HCT116 (cell line): ENCODE results near the gene ALOX5AP. TPM values are rescaled to one million over a fixed set of nuclear protein-coding genes. Genes with fewer than 3 reads are reported as not detected.

Experiments
- ATAC-seq: fragments of 200-7000 bp; cut with Tn5 transposase; 2 replicates; pipeline ENCODE4 v1.9.1; 2020; ENCODE audit warnings: mild to moderate bottlenecking, moderate library complexity
- BruUV-seq: library from RNA; stranded (reverse); fragments of 400-500 nt; replicated peaks from 2 replicates; lab custom pipeline; 2021; lab: Mats Ljungman, UMichigan
- CTCF ChIA-PET: fragments of 300-600 bp; sonication (Branson Sonifier 250); formaldehyde crosslinking; loops from one replicate; lab custom pipeline; 2021; ENCODE audit warnings: antibody characterized with exemption; lab: Charles Lee
- POLR2A ChIA-PET: fragments of 300-600, 350-600 bp; sonication (Branson Sonifier 250); formaldehyde crosslinking; loops from one replicate; lab custom pipeline; 2021; ENCODE audit warnings: antibody characterized with exemption; lab: Charles Lee
- RAD21 ChIA-PET, 2 experiments: fragments of 300-600 bp; sonication (Branson Sonifier 250); formaldehyde crosslinking; loops; one replicate each; lab custom pipeline; 2023; ENCODE audit warnings: low total read pairs in 2 of 2; ENCODE audit not compliant: uncharacterized antibody in 2 of 2, unreplicated experiment in 2 of 2, low non-redundant PET in 1 of 2; lab: Charles Lee
- DNase-seq: peaks from one replicate; pipeline ENCODE4 v3.0.0-alpha.2; 2010; ENCODE audit warnings: low read depth, low spot score
- H2AFZ ChIP-seq: fragments of 200-600 bp; shearing (Covaris generic), sonication (generic); 2 replicates; pipeline ENCODE4 v1.6.1; 2017; ENCODE audit warnings: low read depth, mixed run types, mixed read lengths, antibody characterized with exemption, low read length; ENCODE audit not compliant: poor library complexity, severe bottlenecking
- H3K27ac ChIP-seq: 2 replicates; pipeline ENCODE4 v1.5.1; 2012; ENCODE audit warnings: low read depth, low read length
- H3K27me3 ChIP-seq: fragments of 200-600 bp; sonication (generic); 2 replicates; pipeline ENCODE4 v1.6.1; 2016; ENCODE audit warnings: mixed run types, low read length, mixed read lengths; ENCODE audit not compliant: insufficient read depth
- H3K36me3 ChIP-seq, 2 experiments: fragments of 200-500 bp in 1 of 2; fragments of 200-600 bp in 1 of 2; sonication (Bioruptor generic) in 1 of 2; sonication (generic) in 1 of 2; 2 replicates each; pipeline versions ENCODE4 v1.5.1 to v1.6.1; 2014 to 2016; ENCODE audit warnings: low read length in 2 of 2, inconsistent platforms in 1 of 2, mixed read lengths in 1 of 2, mixed run types in 1 of 2; ENCODE audit not compliant: insufficient read depth in 2 of 2, control insufficient read depth in 1 of 2
- H3K4me1 ChIP-seq, 2 experiments: fragments of 200-600 bp in 1 of 2; sonication (generic) in 1 of 2; 2 replicates each; pipeline versions ENCODE4 v1.5.1 to v1.6.1; 2012 to 2017; ENCODE audit warnings: low read length in 2 of 2, inconsistent platforms in 1 of 2, mild to moderate bottlenecking in 1 of 2, mixed read lengths in 1 of 2, mixed run types in 1 of 2, moderate library complexity in 1 of 2; ENCODE audit not compliant: insufficient read depth in 2 of 2, control insufficient read depth in 1 of 2
- H3K4me2 ChIP-seq: fragments of 200-600 bp; sonication (generic); 2 replicates; pipeline ENCODE4 v1.6.1; 2017; ENCODE audit warnings: mixed run types, low read length, mixed read lengths
- H3K4me3 ChIP-seq, 2 experiments: fragments of 200-600 bp in 1 of 2; sonication (generic) in 1 of 2; replicated peaks in 1 of 2; 2 replicates each; pipeline ENCODE4 v1.5.1; 2011 to 2016; ENCODE audit warnings: low read length in 2 of 2, control low read depth in 1 of 2, low read depth in 1 of 2, mild to moderate bottlenecking in 1 of 2, mixed read lengths in 1 of 2, mixed run types in 1 of 2
- H3K79me2 ChIP-seq: fragments of 200-600 bp; sonication (generic); 2 replicates; pipeline ENCODE4 v1.6.1; 2017; ENCODE audit warnings: mild to moderate bottlenecking, mixed run types, low read length, moderate library complexity, mixed read lengths; ENCODE audit not compliant: insufficient read depth
- H3K9ac ChIP-seq: fragments of 200-600 bp; sonication (generic); 2 replicates; pipeline ENCODE4 v1.6.1; 2016; ENCODE audit warnings: low read length, mixed read lengths
- H3K9me2 ChIP-seq: fragments of 200-600 bp; sonication (generic), shearing (Covaris generic); 2 replicates; pipeline ENCODE4 v1.6.1; 2017; ENCODE audit warnings: mixed run types, mild to moderate bottlenecking, moderate library complexity; ENCODE audit not compliant: insufficient read depth
- H3K9me3 ChIP-seq, 2 experiments: fragments of 200-500 bp in 1 of 2; fragments of 200-600 bp in 1 of 2; sonication (Bioruptor generic) in 1 of 2; sonication (generic) in 1 of 2; 2 replicates each; pipeline ENCODE4 v1.6.1; 2014 to 2017; ENCODE audit warnings: low read length in 2 of 2, mixed read lengths in 2 of 2, inconsistent platforms in 1 of 2, low read depth in 1 of 2, mild to moderate bottlenecking in 1 of 2, mixed run types in 1 of 2, moderate library complexity in 1 of 2; ENCODE audit not compliant: control insufficient read depth in 1 of 2, insufficient read depth in 1 of 2
- H4K20me1 ChIP-seq: fragments of 200-600 bp; sonication (generic), shearing (Covaris generic); 2 replicates; pipeline ENCODE4 v1.6.1; 2017; ENCODE audit warnings: mixed run types, mild to moderate bottlenecking, moderate library complexity; ENCODE audit not compliant: insufficient read depth
- CBX3 ChIP-seq: IDR thresholded peaks from 2 replicates; pipeline ENCODE4 v1.6.1; 2012; ENCODE audit warnings: low read depth
- EZH2 ChIP-seq: fragments of 200-600 bp; sonication (generic); IDR thresholded peaks from 2 replicates; pipeline ENCODE4 v1.6.1; 2017; ENCODE audit warnings: antibody characterized with exemption, mixed run types
- EZH2phosphoT487 ChIP-seq: fragments of 200-600 bp; IDR thresholded peaks from 2 replicates; pipeline ENCODE4 v1.6.1; 2018; ENCODE audit warnings: antibody characterized with exemption, borderline replicate concordance
- FOSL1 ChIP-seq: IDR thresholded peaks from 2 replicates; pipeline ENCODE4 v1.6.1; 2012; ENCODE audit warnings: low read depth
- JUND ChIP-seq: IDR thresholded peaks from 2 replicates; pipeline ENCODE4 v1.6.1; 2012
- POLR2A ChIP-seq: IDR thresholded peaks from 2 replicates; pipeline ENCODE4 v1.7.0; 2011; ENCODE audit warnings: borderline replicate concordance; ENCODE audit not compliant: insufficient read depth, insufficient read length; ENCODE audit errors: extremely low read depth
- POLR2AphosphoS5 ChIP-seq: IDR thresholded peaks from 2 replicates; pipeline ENCODE4 v1.6.1; 2011; ENCODE audit warnings: mild to moderate bottlenecking, low read depth, low read length, moderate library complexity
- RAD21 ChIP-seq: IDR thresholded peaks from 2 replicates; pipeline ENCODE4 v1.6.1; 2012; ENCODE audit warnings: low read depth, mild to moderate bottlenecking
- SP1 ChIP-seq: IDR thresholded peaks from 2 replicates; pipeline ENCODE4 v1.6.1; 2012; ENCODE audit warnings: low read depth
- SRF ChIP-seq: IDR thresholded peaks from 2 replicates; pipeline ENCODE4 v1.6.1; 2012; ENCODE audit warnings: low read depth
- ZNF274 ChIP-seq: fragments of 200-500 bp; sonication (Bioruptor generic); IDR thresholded peaks from 2 replicates; pipeline ENCODE4 v1.6.1; 2014; ENCODE audit warnings: mild to moderate bottlenecking, low read depth, low read length, inconsistent platforms
- intact Hi-C: fragments of 100-400 bp; cut with micrococcal nuclease; formaldehyde crosslinking; loops from 2 replicates; pipeline ENCODE4 v1.10.0; 2022
- total RNA-seq: library from RNA; stranded (reverse); gene quantifications from one replicate; pipeline ENCODE4 v1.2.1, GENCODE V29; 2021; ENCODE audit not compliant: unreplicated experiment
- TF ChIP-seq, protein P1 (sequence below), 3 experiments: fragments of 200-600 bp in 1 of 3; sonication (generic) in 1 of 3; IDR thresholded peaks in 2 of 3; conservative IDR thresholded peaks in 1 of 3; 2 replicates each; pipeline ENCODE4 v1.5.1; 2012 to 2017; ENCODE audit warnings: low read depth in 2 of 3, low read length in 2 of 3, antibody characterized with exemption in 1 of 3, borderline replicate concordance in 1 of 3, control low read depth in 1 of 3, mild to moderate bottlenecking in 1 of 3, mixed read lengths in 1 of 3, mixed run types in 1 of 3, moderate library complexity in 1 of 3; ENCODE audit not compliant: insufficient read depth in 1 of 3

ALOX5AP gene
- total RNA-seq, 1 experiment from 2014 or later = not detected

DNA sequence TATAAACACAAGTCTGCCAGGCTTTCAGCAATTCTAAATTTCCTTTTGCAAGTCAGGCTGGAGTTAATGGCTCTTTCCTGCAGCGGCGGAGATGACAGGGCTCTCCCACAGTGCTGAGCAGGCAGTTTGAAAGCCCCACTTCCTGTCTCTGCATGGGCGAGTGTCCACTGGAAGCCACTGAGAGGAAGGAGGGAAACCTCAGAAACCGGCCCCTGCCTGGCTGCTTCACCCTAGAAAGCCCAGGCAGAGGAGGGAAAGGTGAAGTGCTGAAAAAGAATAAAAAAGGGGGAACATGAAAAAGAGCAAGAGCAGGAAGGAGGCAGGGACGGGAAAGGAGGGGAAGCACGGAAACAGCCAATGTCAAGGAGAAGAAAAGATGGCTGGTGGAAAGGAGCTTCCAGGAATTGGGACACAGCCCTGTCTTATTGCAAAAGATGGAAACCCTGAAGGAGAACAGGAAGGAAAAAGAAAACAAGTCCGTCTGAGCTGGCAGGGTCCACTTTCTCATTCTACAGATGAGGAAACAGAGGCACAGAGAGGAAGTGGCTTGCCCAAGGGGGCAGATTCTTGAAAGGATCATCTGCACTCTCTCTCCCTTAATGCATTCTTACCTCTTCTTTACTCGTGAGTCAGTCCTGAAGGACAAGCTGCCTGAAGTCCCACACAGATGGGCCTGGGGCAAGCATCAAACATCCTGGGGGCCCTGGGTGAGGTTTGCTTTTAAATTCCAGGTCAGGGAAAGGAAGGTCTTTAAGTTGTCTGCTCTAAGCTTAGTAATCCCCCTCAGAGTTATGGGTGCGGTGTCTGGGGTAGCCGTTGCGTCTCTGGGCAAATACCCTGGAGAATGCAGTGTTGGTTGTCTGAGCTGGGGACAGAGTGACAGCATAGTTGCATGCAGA lies 38.8 kb upstream of the ALOX5AP start:
- no peak overlapping the region for H3K4me2 ChIP-seq
- no peaks in the 10 kb centered on the region for H3K4me1 ChIP-seq
- no peaks in the 10 kb centered on the region for H3K9me2 ChIP-seq
- H4K20me1 ChIP-seq = no peaks in the 10 kb centered on the region
- ATAC-seq = no peak
- H3K27ac ChIP-seq = no peak overlapping the region
- H3K79me2 ChIP-seq = no peaks in the 10 kb centered on the region
- TF ChIP-seq EZH2 (no peak), SP1 (no peak), CBX3 (no peak), SRF (no peak), ZNF274 (no peak), EZH2phosphoT487 (no peak), JUND (no peak), POLR2AphosphoS5 (no peak), FOSL1 (no peak), RAD21 (no peak), POLR2A (no peak)
- TF ChIP-seq, protein P1, sequence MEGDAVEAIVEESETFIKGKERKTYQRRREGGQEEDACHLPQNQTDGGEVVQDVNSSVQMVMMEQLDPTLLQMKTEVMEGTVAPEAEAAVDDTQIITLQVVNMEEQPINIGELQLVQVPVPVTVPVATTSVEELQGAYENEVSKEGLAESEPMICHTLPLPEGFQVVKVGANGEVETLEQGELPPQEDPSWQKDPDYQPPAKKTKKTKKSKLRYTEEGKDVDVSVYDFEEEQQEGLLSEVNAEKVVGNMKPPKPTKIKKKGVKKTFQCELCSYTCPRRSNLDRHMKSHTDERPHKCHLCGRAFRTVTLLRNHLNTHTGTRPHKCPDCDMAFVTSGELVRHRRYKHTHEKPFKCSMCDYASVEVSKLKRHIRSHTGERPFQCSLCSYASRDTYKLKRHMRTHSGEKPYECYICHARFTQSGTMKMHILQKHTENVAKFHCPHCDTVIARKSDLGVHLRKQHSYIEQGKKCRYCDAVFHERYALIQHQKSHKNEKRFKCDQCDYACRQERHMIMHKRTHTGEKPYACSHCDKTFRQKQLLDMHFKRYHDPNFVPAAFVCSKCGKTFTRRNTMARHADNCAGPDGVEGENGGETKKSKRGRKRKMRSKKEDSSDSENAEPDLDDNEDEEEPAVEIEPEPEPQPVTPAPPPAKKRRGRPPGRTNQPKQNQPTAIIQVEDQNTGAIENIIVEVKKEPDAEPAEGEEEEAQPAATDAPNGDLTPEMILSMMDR (IDR thresholded peaks at IDR 0.05 in 2 of 3, conservative IDR thresholded peaks at IDR 0.05 in 1 of 3; ENCODE audit: borderline replicate concordance in 1 of 3, insufficient read depth in 1 of 3, low read depth in 2 of 3, low read length in 2 of 3) = no peak
- no peaks in the 10 kb centered on the region; the same call in 1 of the 2 replicates for H3K27me3 ChIP-seq
- H2AFZ ChIP-seq = no peak overlapping the region
- POLR2A ChIA-PET = no interaction called here
- H3K9ac ChIP-seq = no peak overlapping the region
- intact Hi-C loops = no loop called here
- H3K9me3 ChIP-seq = no peaks in the 10 kb centered on the region
- CTCF ChIA-PET = no interaction called here
- BruUV-seq = no TSS peak
- no peak for DNase-seq
- RAD21 ChIA-PET = no interaction called here
- H3K4me3 ChIP-seq = no peak overlapping the region
- H3K36me3 ChIP-seq = no peaks in the 10 kb centered on the region
